Measurements from ENCODE around the gene DACT1. TPM values are rescaled to one million over a fixed set of nuclear protein-coding genes. Genes with fewer than 3 reads are reported as not detected.
A peak's percentile ranks its signal among the peaks of the same experiment; 100 is the strongest.

The DACT1 gene
- total and polyA plus RNA-seq, 2 donors = 4.0 to 9.3 TPM

GRCh38 chr14:58659061-58659460 is 21.3 kb downstream of the DACT1 start:
- Histone ChIP-seq H3K27ac (ENCODE audit: low read depth in 1 of 2, low read length in 1 of 2) (no peak overlapping the region), H3K4me3 (ENCODE audit: low read length in 2 of 2) (no peak overlapping the region), H3K4me1 (ENCODE audit: control insufficient read depth in 2 of 2, insufficient read depth in 2 of 2, low read length in 2 of 2) (no peaks in the 10 kb centered on the region), H3K9me3 (ENCODE audit: control insufficient read depth in 2 of 2, insufficient read depth in 1 of 2, low read length in 1 of 2) (no peaks in the 10 kb centered on the region), H3K27me3 (ENCODE audit: control insufficient read depth in 2 of 2, insufficient read depth in 1 of 2, low read length in 1 of 2) (no peaks in the 10 kb centered on the region), H3K36me3 (ENCODE audit: control insufficient read depth in 2 of 2, insufficient read depth in 2 of 2, low read length in 1 of 2) (no peaks in the 10 kb centered on the region)
- DNase-seq (ENCODE audit: low read depth in 6 of 9, low spot score in 9 of 9) = no peak
- WGBS = 95% methylated on average over 1 of the region's 1 CpG

- no peak overlapping the region for H3K27ac ChIP-seq (ENCODE audit: low read depth in 1 of 2, low read length in 1 of 2)
- H3K4me3 ChIP-seq (ENCODE audit: low read length in 2 of 2) = no peak overlapping the region
- H3K4me1 ChIP-seq (ENCODE audit: control insufficient read depth in 2 of 2, insufficient read depth in 2 of 2, low read length in 2 of 2) = no peaks in the 10 kb centered on the region
- WGBS = 96% methylated on average over 6 of the region's 6 CpGs
- no peaks in the 10 kb centered on the region for H3K9me3 ChIP-seq (ENCODE audit: control insufficient read depth in 2 of 2, insufficient read depth in 1 of 2, low read length in 1 of 2)
- H3K36me3 ChIP-seq (ENCODE audit: control insufficient read depth in 2 of 2, insufficient read depth in 2 of 2, low read length in 1 of 2) = no peaks in the 10 kb centered on the region
- H3K27me3 ChIP-seq (ENCODE audit: control insufficient read depth in 2 of 2, insufficient read depth in 1 of 2, low read length in 1 of 2) = no peaks in the 10 kb centered on the region
- no peak for DNase-seq (ENCODE audit: low read depth in 6 of 9, low spot score in 9 of 9)
These were observed 22.1 kb downstream of the DACT1 start for GRCh38 chr14:58659846-58660245.

- no peaks in the 10 kb centered on the region for H3K9me3 ChIP-seq (ENCODE audit: control insufficient read depth in 2 of 2, insufficient read depth in 1 of 2, low read length in 1 of 2)
- no peaks in the 10 kb centered on the region for H3K36me3 ChIP-seq (ENCODE audit: control insufficient read depth in 2 of 2, insufficient read depth in 2 of 2, low read length in 1 of 2)
- H3K27ac ChIP-seq (ENCODE audit: low read depth in 1 of 2, low read length in 1 of 2) = no peak overlapping the region
- no peaks in the 10 kb centered on the region for H3K27me3 ChIP-seq (ENCODE audit: control insufficient read depth in 2 of 2, insufficient read depth in 1 of 2, low read length in 1 of 2)
- 96% methylated on average over 3 of the region's 3 CpGs for WGBS
- no peaks in the 10 kb centered on the region for H3K4me1 ChIP-seq (ENCODE audit: control insufficient read depth in 2 of 2, insufficient read depth in 2 of 2, low read length in 2 of 2)
- DNase-seq (ENCODE audit: low read depth in 6 of 9, low spot score in 9 of 9) = no peak
- H3K4me3 ChIP-seq (ENCODE audit: low read length in 2 of 2) = no peak overlapping the region
These were observed 22.6 kb downstream of the DACT1 start for GRCh38 chr14:58660407-58660806.

GRCh38 chr14:58662018-58662417 is 24.3 kb downstream of the DACT1 start:
- peak in 1 of 9 donors; percentile 23 for DNase-seq (ENCODE audit: low read depth in 6 of 9, low spot score in 9 of 9)
- no peaks in the 10 kb centered on the region for H3K27me3 ChIP-seq (ENCODE audit: control insufficient read depth in 2 of 2, insufficient read depth in 1 of 2, low read length in 1 of 2)
- no peaks in the 10 kb centered on the region for H3K36me3 ChIP-seq (ENCODE audit: control insufficient read depth in 2 of 2, insufficient read depth in 2 of 2, low read length in 1 of 2)
- H3K27ac ChIP-seq (ENCODE audit: low read depth in 1 of 2, low read length in 1 of 2) = no peak overlapping the region
- H3K9me3 ChIP-seq (ENCODE audit: control insufficient read depth in 2 of 2, insufficient read depth in 1 of 2, low read length in 1 of 2) = no peaks in the 10 kb centered on the region
- 93% methylated on average over 1 of the region's 1 CpG for WGBS
- H3K4me3 ChIP-seq (ENCODE audit: low read length in 2 of 2) = no peak overlapping the region
- no peaks in the 10 kb centered on the region for H3K4me1 ChIP-seq (ENCODE audit: control insufficient read depth in 2 of 2, insufficient read depth in 2 of 2, low read length in 2 of 2)

GRCh38 chr14:58662759-58663158 is 25.0 kb downstream of the DACT1 start:
- Histone ChIP-seq H3K36me3 (ENCODE audit: control insufficient read depth in 2 of 2, insufficient read depth in 2 of 2, low read length in 1 of 2) (no peaks in the 10 kb centered on the region), H3K4me3 (ENCODE audit: low read length in 2 of 2) (no peak overlapping the region), H3K27me3 (ENCODE audit: control insufficient read depth in 2 of 2, insufficient read depth in 1 of 2, low read length in 1 of 2) (no peaks in the 10 kb centered on the region), H3K4me1 (ENCODE audit: control insufficient read depth in 2 of 2, insufficient read depth in 2 of 2, low read length in 2 of 2) (no peaks in the 10 kb centered on the region), H3K9me3 (ENCODE audit: control insufficient read depth in 2 of 2, insufficient read depth in 1 of 2, low read length in 1 of 2) (no peaks in the 10 kb centered on the region), H3K27ac (ENCODE audit: low read depth in 1 of 2, low read length in 1 of 2) (no peak overlapping the region)
- WGBS = 94% methylated on average over 2 of the region's 2 CpGs
- no peak for DNase-seq (ENCODE audit: low read depth in 6 of 9, low spot score in 9 of 9)

GRCh38 chr14:58663494-58664111 is 25.8 kb downstream of the DACT1 start:
- no peak for DNase-seq (ENCODE audit: low read depth in 6 of 9, low spot score in 9 of 9)
- H3K9me3 ChIP-seq (ENCODE audit: control insufficient read depth in 2 of 2, insufficient read depth in 1 of 2, low read length in 1 of 2) = no peaks in the 10 kb centered on the region
- 94% methylated on average over 2 of the region's 2 CpGs for WGBS

GRCh38 chr14:58665773-58666500 is 28.2 kb downstream of the DACT1 start:
- H3K4me1 ChIP-seq (ENCODE audit: control insufficient read depth in 2 of 2, insufficient read depth in 2 of 2, low read length in 2 of 2) = no peaks in the 10 kb centered on the region

More at GRCh38 chr14:58663494-58664111, 25.8 kb downstream of the DACT1 start:
- H3K4me3 ChIP-seq (ENCODE audit: low read length in 2 of 2) = no peak overlapping the region
- no peaks in the 10 kb centered on the region for H3K27me3 ChIP-seq (ENCODE audit: control insufficient read depth in 2 of 2, insufficient read depth in 1 of 2, low read length in 1 of 2)
- no peaks in the 10 kb centered on the region for H3K4me1 ChIP-seq (ENCODE audit: control insufficient read depth in 2 of 2, insufficient read depth in 2 of 2, low read length in 2 of 2)
- H3K36me3 ChIP-seq (ENCODE audit: control insufficient read depth in 2 of 2, insufficient read depth in 2 of 2, low read length in 1 of 2) = no peaks in the 10 kb centered on the region
- H3K27ac ChIP-seq (ENCODE audit: low read depth in 1 of 2, low read length in 1 of 2) = no peak overlapping the region

GRCh38 chr14:58666737-58667136 is 29.0 kb downstream of the DACT1 start:
- Histone ChIP-seq H3K27me3 (ENCODE audit: control insufficient read depth in 2 of 2, insufficient read depth in 1 of 2, low read length in 1 of 2) (no peaks in the 10 kb centered on the region), H3K9me3 (ENCODE audit: control insufficient read depth in 2 of 2, insufficient read depth in 1 of 2, low read length in 1 of 2) (no peaks in the 10 kb centered on the region), H3K27ac (ENCODE audit: low read depth in 1 of 2, low read length in 1 of 2) (no peak overlapping the region), H3K36me3 (ENCODE audit: control insufficient read depth in 2 of 2, insufficient read depth in 2 of 2, low read length in 1 of 2) (no peaks in the 10 kb centered on the region), H3K4me1 (ENCODE audit: control insufficient read depth in 2 of 2, insufficient read depth in 2 of 2, low read length in 2 of 2) (no peaks in the 10 kb centered on the region), H3K4me3 (ENCODE audit: low read length in 2 of 2) (no peak overlapping the region)
- no peak for DNase-seq (ENCODE audit: low read depth in 6 of 9, low spot score in 9 of 9)

More at GRCh38 chr14:58665773-58666500, 28.2 kb downstream of the DACT1 start:
- Histone ChIP-seq H3K27ac (ENCODE audit: low read depth in 1 of 2, low read length in 1 of 2) (no peak overlapping the region), H3K4me3 (ENCODE audit: low read length in 2 of 2) (no peak overlapping the region), H3K27me3 (ENCODE audit: control insufficient read depth in 2 of 2, insufficient read depth in 1 of 2, low read length in 1 of 2) (no peaks in the 10 kb centered on the region), H3K9me3 (ENCODE audit: control insufficient read depth in 2 of 2, insufficient read depth in 1 of 2, low read length in 1 of 2) (no peaks in the 10 kb centered on the region), H3K36me3 (ENCODE audit: control insufficient read depth in 2 of 2, insufficient read depth in 2 of 2, low read length in 1 of 2) (no peaks in the 10 kb centered on the region)
- 97% methylated on average over 3 of the region's 3 CpGs for WGBS
- no peak for DNase-seq (ENCODE audit: low read depth in 6 of 9, low spot score in 9 of 9)

- DNase-seq (ENCODE audit: low read depth in 6 of 9, low spot score in 9 of 9) = no peak
- 96% methylated on average over 5 of the region's 5 CpGs for WGBS
- no peak overlapping the region for H3K27ac ChIP-seq (ENCODE audit: low read depth in 1 of 2, low read length in 1 of 2)
- no peak overlapping the region for H3K4me3 ChIP-seq (ENCODE audit: low read length in 2 of 2)
- no peaks in the 10 kb centered on the region for H3K27me3 ChIP-seq (ENCODE audit: control insufficient read depth in 2 of 2, insufficient read depth in 1 of 2, low read length in 1 of 2)
- no peaks in the 10 kb centered on the region for H3K4me1 ChIP-seq (ENCODE audit: control insufficient read depth in 2 of 2, insufficient read depth in 2 of 2, low read length in 2 of 2)
- H3K9me3 ChIP-seq (ENCODE audit: control insufficient read depth in 2 of 2, insufficient read depth in 1 of 2, low read length in 1 of 2) = no peaks in the 10 kb centered on the region
- H3K36me3 ChIP-seq (ENCODE audit: control insufficient read depth in 2 of 2, insufficient read depth in 2 of 2, low read length in 1 of 2) = no peaks in the 10 kb centered on the region
These were observed 30.1 kb downstream of the DACT1 start for GRCh38 chr14:58667900-58668299.

Data from thymus (tissue), 11 donors.